ENCODE results near the gene EPN2. TPM values are rescaled to one million over a fixed set of nuclear protein-coding genes. Genes with fewer than 3 reads are reported as not detected.

EPN2 gene
- total RNA-seq, 4 donors from 2014 or later: 23.9 to 35.1 (median 34.1) TPM

DNA sequence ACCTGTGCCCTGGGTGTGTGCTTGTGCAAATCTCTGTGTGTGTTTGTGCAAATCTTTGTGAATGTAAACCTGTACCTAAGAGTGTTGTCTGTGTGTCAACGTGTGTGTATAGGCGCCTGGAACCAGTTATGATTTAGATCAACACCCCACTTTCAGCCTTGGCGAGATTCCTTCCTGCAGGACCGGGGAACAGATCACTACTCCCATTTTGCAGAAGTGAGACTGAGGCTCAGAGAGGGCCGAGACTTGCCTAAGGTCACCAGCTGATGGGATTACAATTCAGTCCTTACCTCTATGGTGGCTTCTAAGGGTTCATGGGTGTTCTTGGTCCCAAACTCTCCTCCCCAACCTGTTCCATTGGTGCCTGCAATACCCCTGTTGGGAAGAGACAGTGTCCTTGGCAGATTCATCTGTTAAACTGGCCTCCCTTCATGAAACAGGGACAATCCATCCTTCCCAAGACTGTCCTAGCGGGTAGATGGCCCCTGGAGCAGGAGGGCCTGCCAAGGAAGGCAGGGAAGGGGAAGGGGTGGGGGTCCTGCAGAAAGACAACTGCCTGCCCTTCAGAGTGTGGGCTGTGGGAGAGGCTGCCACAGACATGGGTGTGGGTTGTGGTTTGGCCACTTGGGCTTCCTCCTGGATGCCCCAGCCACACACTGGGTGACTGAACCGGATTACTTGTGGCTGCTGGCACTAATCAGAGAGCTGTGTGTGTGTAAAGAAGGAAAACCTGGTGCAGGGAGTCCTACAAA is 134.3 kb downstream of the EPN2 start:
- H3K4me1 ChIP-seq: peaks cover 0 to 18% (median 4%) of the 10 kb centered on the region in 4 donors
- no peak overlapping the region for H3K4me3 ChIP-seq
- H3K27ac ChIP-seq: no peak overlapping the region
- no peaks in the 10 kb centered on the region for H3K9me3 ChIP-seq
- DNase-seq: peak in 1 of 3 donors; percentile 43
- no peaks in the 10 kb centered on the region for H3K36me3 ChIP-seq
- H3K27me3 ChIP-seq: no peaks in the 10 kb centered on the region
- TF ChIP-seq, protein P1, sequence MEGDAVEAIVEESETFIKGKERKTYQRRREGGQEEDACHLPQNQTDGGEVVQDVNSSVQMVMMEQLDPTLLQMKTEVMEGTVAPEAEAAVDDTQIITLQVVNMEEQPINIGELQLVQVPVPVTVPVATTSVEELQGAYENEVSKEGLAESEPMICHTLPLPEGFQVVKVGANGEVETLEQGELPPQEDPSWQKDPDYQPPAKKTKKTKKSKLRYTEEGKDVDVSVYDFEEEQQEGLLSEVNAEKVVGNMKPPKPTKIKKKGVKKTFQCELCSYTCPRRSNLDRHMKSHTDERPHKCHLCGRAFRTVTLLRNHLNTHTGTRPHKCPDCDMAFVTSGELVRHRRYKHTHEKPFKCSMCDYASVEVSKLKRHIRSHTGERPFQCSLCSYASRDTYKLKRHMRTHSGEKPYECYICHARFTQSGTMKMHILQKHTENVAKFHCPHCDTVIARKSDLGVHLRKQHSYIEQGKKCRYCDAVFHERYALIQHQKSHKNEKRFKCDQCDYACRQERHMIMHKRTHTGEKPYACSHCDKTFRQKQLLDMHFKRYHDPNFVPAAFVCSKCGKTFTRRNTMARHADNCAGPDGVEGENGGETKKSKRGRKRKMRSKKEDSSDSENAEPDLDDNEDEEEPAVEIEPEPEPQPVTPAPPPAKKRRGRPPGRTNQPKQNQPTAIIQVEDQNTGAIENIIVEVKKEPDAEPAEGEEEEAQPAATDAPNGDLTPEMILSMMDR (IDR thresholded peaks at IDR 0.05): no peak
- no peak for TF ChIP-seq POLR2A (IDR thresholded peaks at IDR 0.05)

DNA sequence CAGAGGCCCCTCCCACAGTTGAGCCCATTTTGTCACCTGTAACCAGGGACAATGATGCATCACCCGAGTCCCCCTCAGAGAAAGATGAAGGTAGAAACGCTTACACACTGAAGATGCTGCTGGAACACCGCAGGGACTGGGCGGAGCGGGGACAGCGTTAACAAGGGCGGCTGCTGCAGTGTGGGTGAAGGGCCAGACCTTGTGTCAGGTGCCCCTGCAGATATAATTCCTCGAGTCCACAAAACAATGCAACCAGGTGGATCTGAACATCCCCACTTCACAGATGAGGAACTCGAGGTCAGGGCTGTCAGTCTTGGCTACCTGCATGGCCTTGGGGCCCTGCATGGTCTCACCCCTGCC is 134.8 kb downstream of the EPN2 start:
- Histone ChIP-seq H3K4me1 (peaks cover 3 to 18% (median 6%) of the 10 kb centered on the region in 4 donors), H3K27ac (no peak overlapping the region), H3K36me3 (no peaks in the 10 kb centered on the region), H3K9me3 (no peaks in the 10 kb centered on the region), H3K27me3 (no peaks in the 10 kb centered on the region), H3K4me3 (no peak overlapping the region)
- DNase-seq: no peak
- no peak for TF ChIP-seq POLR2A (IDR thresholded peaks at IDR 0.05)
- TF ChIP-seq, protein P1 (IDR thresholded peaks at IDR 0.05): no peak

DNA sequence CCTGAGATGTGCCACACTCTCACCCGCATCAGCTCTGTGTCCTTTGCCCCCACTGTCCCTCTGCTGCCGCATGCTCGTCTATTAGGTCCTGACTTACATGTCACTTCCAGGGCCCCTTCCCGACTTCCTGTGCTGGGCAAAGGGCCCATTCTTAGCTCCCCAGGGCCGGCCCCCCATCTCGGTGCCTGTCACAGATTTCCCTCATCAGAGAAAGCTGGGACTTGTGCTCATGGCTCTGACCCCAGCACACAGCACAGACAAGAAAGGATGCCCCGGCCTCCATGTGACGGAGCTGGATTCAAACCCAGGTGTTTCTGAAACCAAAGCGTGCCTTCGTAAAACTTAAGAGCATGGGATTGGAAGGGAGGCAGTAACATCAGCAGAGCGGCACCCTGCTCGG is 135.3 kb downstream of the EPN2 start:
- H3K4me3 ChIP-seq: no peak overlapping the region
- H3K36me3 ChIP-seq: no peaks in the 10 kb centered on the region
- no peaks in the 10 kb centered on the region for H3K9me3 ChIP-seq
- no peak overlapping the region for H3K27ac ChIP-seq
- TF ChIP-seq, protein P1 (IDR thresholded peaks at IDR 0.05): no peak
- peak in 1 of 3 donors; percentile 40 for DNase-seq
- peaks cover 3 to 18% (median 7%) of the 10 kb centered on the region in 4 donors for H3K4me1 ChIP-seq
- no peaks in the 10 kb centered on the region for H3K27me3 ChIP-seq

DNA sequence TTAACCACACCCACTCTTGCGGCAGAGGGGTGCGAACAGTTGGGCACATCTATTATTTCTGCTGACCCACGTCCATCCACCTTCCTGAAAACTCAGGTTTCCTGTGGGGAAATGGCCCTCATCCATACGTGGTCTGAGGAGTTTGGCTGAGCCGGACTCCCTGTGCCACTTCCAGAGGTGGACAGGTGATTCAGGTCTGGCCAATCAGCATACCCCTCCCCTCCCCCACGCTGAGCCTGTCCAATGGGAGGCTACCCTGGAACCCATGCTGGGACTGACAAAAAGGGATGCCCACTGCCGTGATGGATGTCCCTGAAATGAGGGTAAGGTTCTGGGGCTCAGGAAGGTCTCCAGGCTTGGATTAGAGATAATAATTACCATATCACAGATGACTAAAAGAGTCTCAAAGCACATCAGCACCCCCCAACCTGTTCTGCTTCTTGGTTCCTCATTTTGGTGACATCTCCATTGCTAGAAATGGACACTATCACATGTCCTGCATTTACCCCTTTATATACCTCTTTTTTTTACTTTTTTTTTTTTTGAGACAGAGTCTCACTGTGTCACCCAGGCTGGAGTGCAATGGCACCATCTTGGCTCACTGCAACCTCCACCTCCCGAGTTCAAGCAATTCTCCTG is 135.8 kb downstream of the EPN2 start:
- peaks cover 3 to 18% (median 7%) of the 10 kb centered on the region in 4 donors for H3K4me1 ChIP-seq
- peak in 1 of 3 donors; percentile 37 for DNase-seq
- H3K36me3 ChIP-seq: no peaks in the 10 kb centered on the region
- H3K9me3 ChIP-seq: no peaks in the 10 kb centered on the region
- H3K27me3 ChIP-seq: no peaks in the 10 kb centered on the region
- no peak overlapping the region for H3K4me3 ChIP-seq
- H3K27ac ChIP-seq: no peak overlapping the region
- TF ChIP-seq, protein P1 (IDR thresholded peaks at IDR 0.05): no peak
- no peak for TF ChIP-seq POLR2A (IDR thresholded peaks at IDR 0.05)

DNA sequence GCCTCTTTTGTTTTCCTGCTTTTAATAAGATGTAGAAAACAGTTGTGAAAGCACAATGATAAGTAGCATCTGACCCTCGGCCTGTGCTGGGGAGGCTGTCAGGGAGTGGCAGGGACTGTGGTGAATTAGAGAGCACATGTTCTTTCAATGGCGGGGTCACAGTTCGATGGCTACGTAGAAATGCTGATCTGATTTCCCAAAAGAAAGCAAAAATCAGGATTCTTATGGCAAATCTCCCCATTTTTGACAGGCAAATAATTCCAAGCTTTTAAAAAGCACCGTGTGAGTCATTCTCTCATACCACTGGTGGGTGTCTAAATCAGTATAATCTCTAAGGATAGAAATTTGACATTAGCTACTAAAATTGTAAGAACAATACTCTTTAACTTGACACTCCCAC is 137.0 kb downstream of the EPN2 start:
- no peaks in the 10 kb centered on the region for H3K27me3 ChIP-seq
- peak in 1 of 3 donors; percentile 40 for DNase-seq
- TF ChIP-seq POLR2A (IDR thresholded peaks at IDR 0.05): no peak
- TF ChIP-seq, protein P1 (IDR thresholded peaks at IDR 0.05): no peak
- H3K27ac ChIP-seq: no peak overlapping the region
- no peak overlapping the region for H3K4me3 ChIP-seq
- H3K36me3 ChIP-seq: no peaks in the 10 kb centered on the region
- no peaks in the 10 kb centered on the region for H3K9me3 ChIP-seq
- H3K4me1 ChIP-seq: peaks cover 0 to 24% (median 10%) of the 10 kb centered on the region in 4 donors
